ENCODE measurements around the gene PIGBOS1. TPM values are rescaled to one million over a fixed set of nuclear protein-coding genes. Genes with fewer than 3 reads are reported as not detected.

The PIGBOS1 gene
- total and polyA plus RNA-seq, 9 of the 15 experiments (the other 6 are each of a cell fraction or from before 2014, with no cell fraction given) = 25.2 to 76.2 (median 46.0) TPM

GRCh38 chr15:55289011-55289745 is 29.7 kb downstream of the PIGBOS1 start:
- H2AFZ ChIP-seq (ENCODE audit: low read depth, low read length) = peak overlapping the region; percentile 98
- no peaks in the 10 kb centered on the region for H3K9me3 ChIP-seq (replicated peaks; ENCODE audit: control insufficient read depth, insufficient read depth, low read depth, low read length)
- peaks cover 18 to 36% of the 10 kb centered on the region in 2 experiments for H3K4me1 ChIP-seq (replicated peaks in 1 of 2; ENCODE audit: control insufficient read depth in 2 of 2, insufficient read depth in 2 of 2, low read length in 2 of 2)
- BruUV-seq (replicated peaks) = no TSS peak
- H4K20me1 ChIP-seq (replicated peaks; ENCODE audit: control insufficient read depth, insufficient read depth, low read length) = no peaks in the 10 kb centered on the region; the same call in 1 of the 2 replicates
- in situ Hi-C loops (cut with MboI) = loop anchor here (5.0 kb wide), 1 partner anchor 72 kb away; no protein-coding TSS in a partner anchor
- intact Hi-C loops (cut with micrococcal nuclease) = loop anchor here (1.0 to 5.0 kb wide), 3 partner anchors 52 to 116 kb away; partner anchors contain the start of gene RSL24D1
- peak in 3 of 4 experiments; percentile 21 to 72 (median 53) for DNase-seq (ENCODE audit: extremely low read depth in 1 of 4, low spot score in 3 of 4)
- H3K4me3 ChIP-seq = peak overlapping the region; percentile 88
- H3K27ac ChIP-seq (ENCODE audit: extremely low read depth, low read depth, low read length) = peak overlapping the region; percentile 94
- peak; percentile 84 for FAIRE-seq
- CTCF ChIA-PET (ENCODE audit: low intra/inter-chr PET ratio) = interaction anchor here (1.5 to 3.3 kb wide), 3 partner anchors 68 to 92 kb away, joined by 6 to 36 read pairs (median 11); partner anchors contain the start of gene RSL24D1
- POLR2A ChIA-PET = no interaction called here
- H3K36me3 ChIP-seq (ENCODE audit: control insufficient read depth, insufficient read depth, low read length) = peaks cover 20% of the 10 kb centered on the region
- no peaks in the 10 kb centered on the region for H3K27me3 ChIP-seq (ENCODE audit: control insufficient read depth in 2 of 2, insufficient read depth in 2 of 2, low read length in 2 of 2)
- H3K9ac ChIP-seq (ENCODE audit: insufficient read depth in 1 of 2, low read depth in 2 of 2, low read length in 2 of 2) = peak overlapping the region; percentile 82 to 95
- H3K4me2 ChIP-seq (ENCODE audit: insufficient read depth, low read length) = peak overlapping the region; percentile 85
- 3% methylated on average over 14 of the region's 37 CpGs for WGBS (ENCODE audit: insufficient coverage, low coverage, missing lambda C conversion rate)
- ATAC-seq = peak; percentile 67
- no peaks in the 10 kb centered on the region for H3K9me1 ChIP-seq (ENCODE audit: control insufficient read depth, insufficient read depth, low read length)
- peaks cover 58% of the 10 kb centered on the region for H3K79me2 ChIP-seq (ENCODE audit: control insufficient read depth, insufficient read depth, low read length)
- peak; percentile 77 for TF ChIP-seq CEBPB (tag; IDR thresholded peaks at IDR 0.05)
- TF ChIP-seq STAT6 (CRISPR knock-in tag; IDR thresholded peaks at IDR 0.05) = no peak
- TF ChIP-seq ZNF511 (CRISPR knock-in tag; IDR thresholded peaks at IDR 0.05) = peak; percentile 39; the same call in 1 of the 2 replicates
- TF ChIP-seq ZNF24 (IDR thresholded peaks at IDR 0.05) = no peak
- TF ChIP-seq MYC (IDR thresholded peaks at IDR 0.05; ENCODE audit: low read depth, low read length) = peak; percentile 42; the same call in 1 of the 2 replicates
- TF ChIP-seq MYC (CRISPR knock-in tag; IDR thresholded peaks at IDR 0.05; ENCODE audit: borderline replicate concordance, low read depth) = no peak
- TF ChIP-seq ZEB2 (IDR thresholded peaks at IDR 0.05) = no peak; the same call in none of the 2 replicates
- TF ChIP-seq POLR2B (IDR thresholded peaks at IDR 0.05; ENCODE audit: low read depth, partially characterized antibody) = peak; percentile 39
- peak; percentile 59 to 76; a peak in 1 of 4 replicates for TF ChIP-seq SIN3A (IDR thresholded peaks at IDR 0.05; ENCODE audit: borderline replicate concordance in 2 of 2, control insufficient read depth in 1 of 2, low read depth in 2 of 2, low read length in 2 of 2)
- no peak for TF ChIP-seq ZBTB12 (CRISPR knock-in tag; IDR thresholded peaks at IDR 0.05)
- peak in 1 of 2 experiments; percentile 23; a peak in 1 of 4 replicates for TF ChIP-seq TEAD1 (CRISPR knock-in tag; IDR thresholded peaks at IDR 0.05)
- no peak for TF ChIP-seq NFE2 (IDR thresholded peaks at IDR 0.05; ENCODE audit: low read depth)
- no peak for TF ChIP-seq IRF9 (tag; IDR thresholded peaks at IDR 0.05)
- TF ChIP-seq PHB (CRISPR knock-in tag; IDR thresholded peaks at IDR 0.05) = no peak
- no peak for TF ChIP-seq MXI1 (IDR thresholded peaks at IDR 0.05; ENCODE audit: low read depth, low read length)
